ENCODE data around the gene SUMO3. TPM values are rescaled to one million over a fixed set of nuclear protein-coding genes. Genes with fewer than 3 reads are reported as not detected.

Gene SUMO3
- total RNA-seq (10 to 100 TPM; 17.3 to 29.1 (median 21.7) TPM), polyA plus RNA-seq (10 to 100 TPM; 14.0 to 29.1 TPM)

GRCh38 chr21:44817914-44818639, at the start of gene SUMO3:
SUMO3 (minus strand) TSS chr21:44818062; CDS start chr21:44817968, 94 bp downstream.
- H3K4me1 ChIP-seq: no peaks in the 10 kb centered on the region
- FAIRE-seq: no peak
- H3K27ac ChIP-seq: peak within 1 kb of the TSS; percentile 67 to 75 (median 72)
- no peaks in the 10 kb centered on the region for H3K36me3 ChIP-seq
- intact Hi-C loops (cut with DNase I): no loop called here
- TF ChIP-seq CTCF (IDR thresholded peaks at IDR 0.05): no peak
- DNase-seq: peak; percentile 67 to 93 (median 85)
- H3K27me3 ChIP-seq: no peaks in the 10 kb centered on the region
- ATAC-seq: peak; percentile 78 to 84 (median 83)
- H3K4me3 ChIP-seq: peak within 1 kb of the TSS; percentile 67 to 84 (median 80)
- no peaks in the 10 kb centered on the region for H3K9me3 ChIP-seq
- 1 to 2% methylated on average over 36 to 108 of the region's 108 CpGs for WGBS, 2 donors

GRCh38 chr21:44867464-44867863, 49.6 kb upstream of the SUMO3 start:
- Histone ChIP-seq H3K4me1 (peaks cover 17 to 30% (median 20%) of the 10 kb centered on the region in 3 donors), H3K27me3 (no peaks in the 10 kb centered on the region), H3K27ac (no peak overlapping the region), H3K9me3 (no peaks in the 10 kb centered on the region), H3K36me3 (peaks cover 0 to 7% (median 0%) of the 10 kb centered on the region in 3 donors), H3K4me3 (no peak overlapping the region)
- FAIRE-seq (no peak), ATAC-seq (no peak), DNase-seq (peak in 1 of 6 donors; percentile 39)
- 88 to 92% methylated on average over 15 of the region's 15 CpGs for WGBS, 2 donors
- intact Hi-C loops (cut with DNase I): no loop called here
- TF ChIP-seq CTCF (IDR thresholded peaks at IDR 0.05): no peak

- H3K4me1 ChIP-seq: peaks cover 17 to 30% (median 18%) of the 10 kb centered on the region in 3 donors
- H3K36me3 ChIP-seq: peaks cover 0 to 7% (median 0%) of the 10 kb centered on the region in 3 donors
- no peak overlapping the region for H3K27ac ChIP-seq
- no peak for TF ChIP-seq CTCF (IDR thresholded peaks at IDR 0.05)
- no peaks in the 10 kb centered on the region for H3K9me3 ChIP-seq
- FAIRE-seq: no peak
- 77 to 80% methylated on average over 7 of the region's 7 CpGs for whole genome bisulfite sequencing, 2 donors
- no peak overlapping the region for H3K4me3 ChIP-seq
- H3K27me3 ChIP-seq: no peaks in the 10 kb centered on the region
- ATAC-seq: no peak
- no peak for DNase-seq
- intact Hi-C loops (cut with DNase I): no loop called here
Observed at GRCh38 chr21:44866780-44867179, 48.9 kb upstream of the SUMO3 start.

- no peak overlapping the region for H3K4me3 ChIP-seq
- peak in 2 of 4 donors; percentile 22 to 26 for ATAC-seq
- no peak for DNase-seq
- H3K27me3 ChIP-seq: no peaks in the 10 kb centered on the region
- intact Hi-C loops (cut with DNase I): no loop called here
- peaks cover 7 to 19% (median 8%) of the 10 kb centered on the region in 3 donors for H3K4me1 ChIP-seq
- no peaks in the 10 kb centered on the region for H3K9me3 ChIP-seq
- no peak for TF ChIP-seq CTCF (IDR thresholded peaks at IDR 0.05)
- WGBS, 2 donors: 76 to 80% methylated on average over 12 of the region's 12 CpGs
- no peak for FAIRE-seq
- no peak overlapping the region for H3K27ac ChIP-seq
- H3K36me3 ChIP-seq: peaks cover 0 to 7% (median 0%) of the 10 kb centered on the region in 3 donors
Observed at GRCh38 chr21:44865561-44866280, 47.9 kb upstream of the SUMO3 start.
